Immature natural killer cell (primary cell): ENCODE measurements around the gene CCBE1. TPM values are rescaled to one million over a fixed set of nuclear protein-coding genes. Genes with fewer than 3 reads are reported as not detected.

Experiments used
- DNase-seq, 3 donors: peaks; one replicate each; pipeline ENCODE4 v3.0.0; 2022; ENCODE audit warnings: mixed read lengths in 1 of 3
- H3K27ac Mint-ChIP-seq, 6 donors: one replicate each; pipeline ENCODE4 v1.8.0; 2020; ENCODE audit warnings: mixed read lengths in 6 of 6, mild to moderate bottlenecking in 5 of 6, inconsistent platforms in 4 of 6, moderate library complexity in 3 of 6
- H3K27me3 Mint-ChIP-seq, 3 donors: one replicate each; pipeline ENCODE4 v1.8.0; 2020 to 2021; ENCODE audit warnings: low read depth in 3 of 3, mild to moderate bottlenecking in 3 of 3, mixed read lengths in 3 of 3, moderate library complexity in 3 of 3, inconsistent platforms in 1 of 3
- H3K36me3 Mint-ChIP-seq, 3 donors: one replicate each; pipeline ENCODE4 v1.8.0; 2020; ENCODE audit warnings: mixed read lengths in 3 of 3, inconsistent platforms in 2 of 3, mild to moderate bottlenecking in 2 of 3
- H3K4me1 Mint-ChIP-seq, 2 donors: one replicate each; pipeline ENCODE4 v1.8.0; 2020; ENCODE audit warnings: inconsistent platforms in 2 of 2, mild to moderate bottlenecking in 2 of 2, mixed read lengths in 2 of 2, moderate library complexity in 1 of 2
- H3K4me3 Mint-ChIP-seq, 5 donors: one replicate each; pipeline ENCODE4 v1.8.0; 2020; ENCODE audit warnings: mild to moderate bottlenecking in 5 of 5, mixed read lengths in 5 of 5, inconsistent platforms in 3 of 5, moderate library complexity in 3 of 5
- H3K9me3 Mint-ChIP-seq, 6 donors: one replicate each; pipeline ENCODE4 v1.8.0; 2020; ENCODE audit warnings: mild to moderate bottlenecking in 6 of 6, mixed read lengths in 6 of 6, inconsistent platforms in 4 of 6, moderate library complexity in 3 of 6
- polyA plus RNA-seq, 3 donors: library from polyadenylated mRNA; unstranded; fragments of 300-500 nt; fragmentation: Illumina TruSeq; gene quantifications; one replicate each; pipeline ENCODE4 v1.2.3, GENCODE V29; 2021

Gene CCBE1
- polyA plus RNA-seq, 3 donors from 2014 or later = 0.03 to 0.25 TPM; not detected in 1

GRCh38 chr18:59470561-59471121 is 226.6 kb downstream of the CCBE1 start:
- Mint-ChIP-seq H3K4me1 (no peaks in the 10 kb centered on the region), H3K36me3 (no peaks in the 10 kb centered on the region), H3K9me3 (peaks cover 0 to 2% (median 0%) of the 10 kb centered on the region in 6 donors), H3K27me3 (peaks cover 0 to 3% (median 3%) of the 10 kb centered on the region in 3 donors), H3K27ac (no peak overlapping the region), H3K4me3 (no peak overlapping the region)
- no peak for DNase-seq

- Mint-ChIP-seq H3K27ac (no peak overlapping the region), H3K4me1 (no peaks in the 10 kb centered on the region)
Observed at GRCh38 chr18:59469463-59470180, 227.6 kb downstream of the CCBE1 start.

GRCh38 chr18:59468821-59469220 is 228.4 kb downstream of the CCBE1 start:
- H3K9me3 Mint-ChIP-seq = no peaks in the 10 kb centered on the region
- no peak overlapping the region for H3K4me3 Mint-ChIP-seq
- no peak for DNase-seq
- no peak overlapping the region for H3K27ac Mint-ChIP-seq
- no peaks in the 10 kb centered on the region for H3K4me1 Mint-ChIP-seq
- H3K36me3 Mint-ChIP-seq = no peaks in the 10 kb centered on the region
- peaks cover 0 to 2% (median 0%) of the 10 kb centered on the region in 3 donors for H3K27me3 Mint-ChIP-seq

More at GRCh38 chr18:59469463-59470180, 227.6 kb downstream of the CCBE1 start:
- no peak for DNase-seq
- no peaks in the 10 kb centered on the region for H3K9me3 Mint-ChIP-seq
- no peaks in the 10 kb centered on the region for H3K36me3 Mint-ChIP-seq
- no peak overlapping the region for H3K4me3 Mint-ChIP-seq
- H3K27me3 Mint-ChIP-seq = peaks cover 0 to 2% (median 0%) of the 10 kb centered on the region in 3 donors

GRCh38 chr18:59467497-59467896 is 229.7 kb downstream of the CCBE1 start:
- H3K27me3 Mint-ChIP-seq = peaks cover 0 to 2% (median 0%) of the 10 kb centered on the region in 3 donors
- no peaks in the 10 kb centered on the region for H3K4me1 Mint-ChIP-seq
- H3K4me3 Mint-ChIP-seq = no peak overlapping the region
- H3K36me3 Mint-ChIP-seq = no peaks in the 10 kb centered on the region
- DNase-seq = no peak
- no peaks in the 10 kb centered on the region for H3K9me3 Mint-ChIP-seq
- H3K27ac Mint-ChIP-seq = no peak overlapping the region

GRCh38 chr18:59466980-59467379 is 230.2 kb downstream of the CCBE1 start:
- H3K9me3 Mint-ChIP-seq = no peaks in the 10 kb centered on the region
- H3K27me3 Mint-ChIP-seq = peaks cover 0 to 2% (median 0%) of the 10 kb centered on the region in 3 donors
- no peak overlapping the region for H3K27ac Mint-ChIP-seq
- no peaks in the 10 kb centered on the region for H3K4me1 Mint-ChIP-seq
- no peak for DNase-seq
- H3K4me3 Mint-ChIP-seq = no peak overlapping the region
- H3K36me3 Mint-ChIP-seq = no peaks in the 10 kb centered on the region

- Mint-ChIP-seq H3K4me3 (no peak overlapping the region), H3K27ac (no peak overlapping the region), H3K36me3 (no peaks in the 10 kb centered on the region), H3K27me3 (peaks cover 0 to 2% (median 0%) of the 10 kb centered on the region in 3 donors), H3K9me3 (no peaks in the 10 kb centered on the region), H3K4me1 (no peaks in the 10 kb centered on the region)
- DNase-seq = no peak
Observed at GRCh38 chr18:59464486-59464885, 232.7 kb downstream of the CCBE1 start.

- no peak for DNase-seq
- no peak overlapping the region for H3K4me3 Mint-ChIP-seq
- no peak overlapping the region for H3K27ac Mint-ChIP-seq
- no peaks in the 10 kb centered on the region for H3K36me3 Mint-ChIP-seq
- H3K27me3 Mint-ChIP-seq = peaks cover 0 to 4% (median 0%) of the 10 kb centered on the region in 3 donors
- H3K9me3 Mint-ChIP-seq = no peaks in the 10 kb centered on the region
- no peaks in the 10 kb centered on the region for H3K4me1 Mint-ChIP-seq
Observed at GRCh38 chr18:59461171-59461570, 236.1 kb downstream of the CCBE1 start.

GRCh38 chr18:59460072-59460420 is 237.2 kb downstream of the CCBE1 start:
- DNase-seq = no peak
- Mint-ChIP-seq H3K4me1 (no peaks in the 10 kb centered on the region), H3K27me3 (peaks cover 0 to 2% (median 0%) of the 10 kb centered on the region in 3 donors), H3K9me3 (no peaks in the 10 kb centered on the region), H3K36me3 (no peaks in the 10 kb centered on the region), H3K27ac (no peak overlapping the region), H3K4me3 (no peak overlapping the region)

GRCh38 chr18:59459369-59460071 is 237.7 kb downstream of the CCBE1 start:
- H3K27ac Mint-ChIP-seq = no peak overlapping the region
- H3K36me3 Mint-ChIP-seq = no peaks in the 10 kb centered on the region
- DNase-seq = no peak
- no peak overlapping the region for H3K4me3 Mint-ChIP-seq
- peaks cover 0 to 2% (median 1%) of the 10 kb centered on the region in 3 donors for H3K27me3 Mint-ChIP-seq
- no peaks in the 10 kb centered on the region for H3K4me1 Mint-ChIP-seq
- H3K9me3 Mint-ChIP-seq = no peaks in the 10 kb centered on the region

- no peaks in the 10 kb centered on the region for H3K9me3 Mint-ChIP-seq
- peaks cover 0 to 2% (median 2%) of the 10 kb centered on the region in 3 donors for H3K27me3 Mint-ChIP-seq
- no peak overlapping the region for H3K4me3 Mint-ChIP-seq
- no peak overlapping the region for H3K27ac Mint-ChIP-seq
- no peaks in the 10 kb centered on the region for H3K36me3 Mint-ChIP-seq
- H3K4me1 Mint-ChIP-seq = no peaks in the 10 kb centered on the region
- no peak for DNase-seq
Observed at GRCh38 chr18:59458575-59458974, 238.6 kb downstream of the CCBE1 start.

- Mint-ChIP-seq H3K27ac (no peak overlapping the region), H3K27me3 (peaks cover 0 to 2% (median 2%) of the 10 kb centered on the region in 3 donors), H3K36me3 (no peaks in the 10 kb centered on the region), H3K4me3 (no peak overlapping the region), H3K4me1 (no peaks in the 10 kb centered on the region), H3K9me3 (no peaks in the 10 kb centered on the region)
- DNase-seq = no peak
Observed at GRCh38 chr18:59456657-59457056, 240.6 kb downstream of the CCBE1 start.

GRCh38 chr18:59455728-59456276 is 241.4 kb downstream of the CCBE1 start:
- Mint-ChIP-seq H3K27ac (no peak overlapping the region), H3K27me3 (peaks cover 1 to 2% (median 2%) of the 10 kb centered on the region in 3 donors), H3K9me3 (no peaks in the 10 kb centered on the region), H3K4me3 (no peak overlapping the region), H3K4me1 (no peaks in the 10 kb centered on the region), H3K36me3 (no peaks in the 10 kb centered on the region)
- no peak for DNase-seq

GRCh38 chr18:59454909-59455727 is 242.1 kb downstream of the CCBE1 start:
- H3K9me3 Mint-ChIP-seq = no peaks in the 10 kb centered on the region

More at GRCh38 chr18:59454909-59455727, 242.1 kb downstream of the CCBE1 start:
- Mint-ChIP-seq H3K27me3 (peaks cover 1 to 2% (median 2%) of the 10 kb centered on the region in 3 donors), H3K4me1 (no peaks in the 10 kb centered on the region), H3K4me3 (no peak overlapping the region), H3K27ac (no peak overlapping the region), H3K36me3 (no peaks in the 10 kb centered on the region)
- DNase-seq = no peak
